ENCODE measurements around the gene DRD3.

Gene DRD3

GRCh38 chr3:114214542-114215341 is 35.9 kb upstream of the DRD3 start:
- Histone ChIP-seq H3K4me3 (ENCODE audit: low read length) (peak overlapping the region; percentile 32; the same call in 1 of the 2 replicates), H3K9ac (ENCODE audit: low read depth, low read length) (peak overlapping the region; percentile 23; the same call in 1 of the 2 replicates), H3K9me3 (ENCODE audit: insufficient read depth, low read depth, low read length) (no peaks in the 10 kb centered on the region), H3K36me3 (ENCODE audit: insufficient read depth, low read depth, low read length) (no peaks in the 10 kb centered on the region), H3K4me1 (ENCODE audit: insufficient read depth, low read length) (peaks cover 27% of the 10 kb centered on the region), H3K27ac (ENCODE audit: low read length) (no peak overlapping the region), H3K27me3 (ENCODE audit: insufficient read depth, low read length) (no peaks in the 10 kb centered on the region)

GRCh38 chr3:114213627-114214541 is 35.0 kb upstream of the DRD3 start:
- Histone ChIP-seq H3K4me1 (ENCODE audit: insufficient read depth, low read length) (peaks cover 27% of the 10 kb centered on the region), H3K9ac (ENCODE audit: low read depth, low read length) (peak overlapping the region; percentile 23; the same call in 1 of the 2 replicates), H3K4me3 (ENCODE audit: low read length) (peak overlapping the region; percentile 32; the same call in 1 of the 2 replicates), H3K27me3 (ENCODE audit: insufficient read depth, low read length) (no peaks in the 10 kb centered on the region), H3K36me3 (ENCODE audit: insufficient read depth, low read depth, low read length) (no peaks in the 10 kb centered on the region), H3K9me3 (ENCODE audit: insufficient read depth, low read depth, low read length) (no peaks in the 10 kb centered on the region), H3K27ac (ENCODE audit: low read length) (no peak overlapping the region)

- no peaks in the 10 kb centered on the region for H3K36me3 ChIP-seq (ENCODE audit: insufficient read depth, low read depth, low read length)
- H3K9me3 ChIP-seq (ENCODE audit: insufficient read depth, low read depth, low read length) = no peaks in the 10 kb centered on the region
- no peaks in the 10 kb centered on the region for H3K27me3 ChIP-seq (ENCODE audit: insufficient read depth, low read length)
- no peak overlapping the region for H3K9ac ChIP-seq (ENCODE audit: low read depth, low read length)
- H3K4me1 ChIP-seq (ENCODE audit: insufficient read depth, low read length) = peaks cover 27% of the 10 kb centered on the region
- H3K27ac ChIP-seq (ENCODE audit: low read length) = no peak overlapping the region
- no peak overlapping the region for H3K4me3 ChIP-seq (ENCODE audit: low read length)
Observed at GRCh38 chr3:114213292-114213626, 34.4 kb upstream of the DRD3 start.

DNA sequence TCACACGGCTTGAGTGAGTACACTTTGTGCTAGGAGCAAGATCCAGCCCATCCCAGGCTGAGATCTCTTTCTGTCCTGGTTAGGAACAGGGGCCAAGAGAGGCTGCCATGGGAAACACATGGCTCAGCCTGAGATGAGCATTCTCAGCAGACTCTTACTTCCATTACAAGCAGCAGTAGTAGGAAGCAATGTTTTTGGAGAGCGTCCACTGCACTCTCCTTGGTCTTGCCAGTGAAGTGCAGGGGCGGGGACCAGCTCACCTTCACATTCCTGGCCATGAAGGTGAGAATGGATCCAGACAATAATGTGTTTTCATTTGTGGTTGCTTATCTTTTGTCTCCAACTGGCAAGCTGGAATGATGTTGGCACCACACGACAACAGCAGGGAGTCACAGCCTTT is 33.8 kb upstream of the DRD3 start:
- Histone ChIP-seq H3K36me3 (ENCODE audit: insufficient read depth, low read depth, low read length) (no peaks in the 10 kb centered on the region), H3K4me3 (ENCODE audit: low read length) (no peak overlapping the region), H3K9ac (ENCODE audit: low read depth, low read length) (no peak overlapping the region), H3K27me3 (ENCODE audit: insufficient read depth, low read length) (no peaks in the 10 kb centered on the region), H3K4me1 (ENCODE audit: insufficient read depth, low read length) (peaks cover 27% of the 10 kb centered on the region), H3K9me3 (ENCODE audit: insufficient read depth, low read depth, low read length) (no peaks in the 10 kb centered on the region), H3K27ac (ENCODE audit: low read length) (no peak overlapping the region)

GRCh38 chr3:114207768-114208167 is 28.9 kb upstream of the DRD3 start:
- Histone ChIP-seq H3K4me1 (ENCODE audit: insufficient read depth, low read length) (peaks cover 1% of the 10 kb centered on the region), H3K4me3 (ENCODE audit: low read length) (no peak overlapping the region), H3K27ac (ENCODE audit: low read length) (no peak overlapping the region), H3K9me3 (ENCODE audit: insufficient read depth, low read depth, low read length) (no peaks in the 10 kb centered on the region), H3K9ac (ENCODE audit: low read depth, low read length) (no peak overlapping the region), H3K36me3 (ENCODE audit: insufficient read depth, low read depth, low read length) (no peaks in the 10 kb centered on the region), H3K27me3 (ENCODE audit: insufficient read depth, low read length) (no peaks in the 10 kb centered on the region)

DNA sequence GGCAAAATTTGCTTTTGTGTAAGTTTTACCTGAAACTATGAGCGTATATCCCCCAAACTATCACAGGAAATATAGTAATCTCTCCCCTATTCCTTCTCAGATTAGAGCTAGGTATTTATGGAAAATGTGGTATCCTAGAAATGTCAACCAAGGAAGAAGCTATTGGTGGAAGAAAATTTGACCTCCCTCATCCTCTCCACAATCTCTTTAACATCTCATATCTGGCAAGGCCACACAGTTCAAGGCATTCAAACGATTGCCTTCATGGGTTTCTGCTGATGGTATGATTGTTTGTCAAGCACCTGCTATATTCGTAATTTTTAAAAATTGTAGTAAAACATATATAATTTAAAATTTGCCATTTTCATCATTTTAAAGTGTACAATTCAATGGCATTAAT is 27.5 kb upstream of the DRD3 start:
- Histone ChIP-seq H3K27me3 (ENCODE audit: insufficient read depth, low read length) (no peaks in the 10 kb centered on the region), H3K9me3 (ENCODE audit: insufficient read depth, low read depth, low read length) (no peaks in the 10 kb centered on the region), H3K4me3 (ENCODE audit: low read length) (no peak overlapping the region), H3K4me1 (ENCODE audit: insufficient read depth, low read length) (no peaks in the 10 kb centered on the region), H3K36me3 (ENCODE audit: insufficient read depth, low read depth, low read length) (no peaks in the 10 kb centered on the region), H3K27ac (ENCODE audit: low read length) (no peak overlapping the region), H3K9ac (ENCODE audit: low read depth, low read length) (no peak overlapping the region)

DNA sequence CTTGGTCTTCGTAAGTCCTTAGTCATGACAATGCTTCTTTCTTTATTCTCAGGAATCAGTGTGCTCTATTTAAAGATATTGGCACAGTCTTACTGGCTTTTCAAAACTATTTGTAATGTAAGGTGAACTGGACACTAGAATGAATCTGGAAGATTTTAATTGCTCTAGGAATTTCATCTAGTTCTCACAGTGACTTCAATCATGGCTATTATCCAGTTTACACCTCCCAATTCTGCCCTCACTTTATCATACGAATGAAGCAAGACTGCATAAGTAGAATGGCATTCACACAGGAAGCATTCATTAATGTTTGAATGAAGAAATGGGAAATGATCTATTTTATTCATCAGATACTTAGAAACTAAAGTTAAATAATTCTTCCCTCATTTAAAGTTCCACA is 26.7 kb upstream of the DRD3 start:
- H3K9me3 ChIP-seq (ENCODE audit: insufficient read depth, low read depth, low read length) = no peaks in the 10 kb centered on the region
- no peaks in the 10 kb centered on the region for H3K36me3 ChIP-seq (ENCODE audit: insufficient read depth, low read depth, low read length)
- H3K27me3 ChIP-seq (ENCODE audit: insufficient read depth, low read length) = no peaks in the 10 kb centered on the region
- H3K27ac ChIP-seq (ENCODE audit: low read length) = no peak overlapping the region
- H3K4me3 ChIP-seq (ENCODE audit: low read length) = no peak overlapping the region
- H3K4me1 ChIP-seq (ENCODE audit: insufficient read depth, low read length) = no peaks in the 10 kb centered on the region
- H3K9ac ChIP-seq (ENCODE audit: low read depth, low read length) = no peak overlapping the region

- H3K9me3 ChIP-seq (ENCODE audit: insufficient read depth, low read depth, low read length) = no peaks in the 10 kb centered on the region
- no peak overlapping the region for H3K9ac ChIP-seq (ENCODE audit: low read depth, low read length)
- no peaks in the 10 kb centered on the region for H3K36me3 ChIP-seq (ENCODE audit: insufficient read depth, low read depth, low read length)
- no peaks in the 10 kb centered on the region for H3K4me1 ChIP-seq (ENCODE audit: insufficient read depth, low read length)
- no peak overlapping the region for H3K27ac ChIP-seq (ENCODE audit: low read length)
- no peaks in the 10 kb centered on the region for H3K27me3 ChIP-seq (ENCODE audit: insufficient read depth, low read length)
- no peak overlapping the region for H3K4me3 ChIP-seq (ENCODE audit: low read length)
Observed at GRCh38 chr3:114194750-114195149, 15.9 kb upstream of the DRD3 start.

DNA sequence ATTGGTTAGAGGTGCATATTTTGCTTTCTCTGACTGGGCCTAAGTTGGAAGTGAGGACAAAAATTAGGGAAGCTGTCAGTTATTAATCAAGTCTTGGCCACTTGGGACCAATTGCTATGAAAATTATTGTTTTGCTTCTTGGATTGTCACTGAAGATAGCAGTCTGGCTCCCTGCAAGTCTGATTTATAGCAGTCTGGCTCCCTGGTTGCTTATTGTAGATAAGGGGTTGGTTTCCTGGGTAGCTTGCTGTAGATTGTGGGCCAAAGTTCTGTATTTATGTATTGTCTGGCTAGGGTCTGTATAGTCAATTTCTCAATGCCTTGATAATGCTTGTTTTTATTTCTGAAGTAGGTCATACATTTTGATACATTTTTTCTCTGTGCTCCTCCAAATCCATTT is 13.3 kb upstream of the DRD3 start:
- H3K9ac ChIP-seq (ENCODE audit: low read depth, low read length) = no peak overlapping the region
- no peaks in the 10 kb centered on the region for H3K4me1 ChIP-seq (ENCODE audit: insufficient read depth, low read length)
- H3K27me3 ChIP-seq (ENCODE audit: insufficient read depth, low read length) = no peaks in the 10 kb centered on the region
- no peaks in the 10 kb centered on the region for H3K9me3 ChIP-seq (ENCODE audit: insufficient read depth, low read depth, low read length)
- H3K27ac ChIP-seq (ENCODE audit: low read length) = no peak overlapping the region
- no peaks in the 10 kb centered on the region for H3K36me3 ChIP-seq (ENCODE audit: insufficient read depth, low read depth, low read length)
- no peak overlapping the region for H3K4me3 ChIP-seq (ENCODE audit: low read length)

DNA sequence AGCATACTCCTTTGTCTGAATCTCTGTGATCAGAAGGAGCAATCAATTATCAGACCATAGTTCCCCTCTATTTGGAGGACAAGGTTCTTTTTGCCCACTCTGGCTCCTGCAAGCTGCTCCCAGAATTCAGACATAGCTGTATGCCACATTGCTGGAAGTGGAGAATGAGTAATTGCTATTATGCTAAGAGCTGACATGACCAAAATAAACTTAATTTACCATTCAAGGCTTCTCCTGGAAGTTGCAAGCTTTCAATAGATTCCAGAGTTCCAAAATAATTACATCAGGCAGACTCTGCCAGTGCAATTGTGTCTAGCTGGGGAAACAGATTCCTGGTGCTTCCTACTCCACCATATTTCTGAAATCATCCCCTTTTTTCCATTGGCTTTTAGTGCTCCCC is 7.6 kb upstream of the DRD3 start:
- H3K27me3 ChIP-seq (ENCODE audit: insufficient read depth, low read length) = no peaks in the 10 kb centered on the region
- H3K9me3 ChIP-seq (ENCODE audit: insufficient read depth, low read depth, low read length) = peaks cover 12% of the 10 kb centered on the region; the same call in 1 of the 2 replicates
- no peak overlapping the region for H3K9ac ChIP-seq (ENCODE audit: low read depth, low read length)
- H3K4me3 ChIP-seq (ENCODE audit: low read length) = no peak overlapping the region
- no peak overlapping the region for H3K27ac ChIP-seq (ENCODE audit: low read length)
- H3K4me1 ChIP-seq (ENCODE audit: insufficient read depth, low read length) = no peaks in the 10 kb centered on the region
- H3K36me3 ChIP-seq (ENCODE audit: insufficient read depth, low read depth, low read length) = no peaks in the 10 kb centered on the region

GRCh38 chr3:114179575-114179974 is 723 bp upstream of the DRD3 start:
- Histone ChIP-seq H3K4me3 (ENCODE audit: low read length) (no peak overlapping the region), H3K9me3 (ENCODE audit: insufficient read depth, low read depth, low read length) (peaks cover 2% of the 10 kb centered on the region; the same call in 1 of the 2 replicates), H3K4me1 (ENCODE audit: insufficient read depth, low read length) (peaks cover 29% of the 10 kb centered on the region), H3K27ac (ENCODE audit: low read length) (no peak overlapping the region), H3K27me3 (ENCODE audit: insufficient read depth, low read length) (no peaks in the 10 kb centered on the region), H3K9ac (ENCODE audit: low read depth, low read length) (no peak overlapping the region), H3K36me3 (ENCODE audit: insufficient read depth, low read depth, low read length) (no peaks in the 10 kb centered on the region)

DNA sequence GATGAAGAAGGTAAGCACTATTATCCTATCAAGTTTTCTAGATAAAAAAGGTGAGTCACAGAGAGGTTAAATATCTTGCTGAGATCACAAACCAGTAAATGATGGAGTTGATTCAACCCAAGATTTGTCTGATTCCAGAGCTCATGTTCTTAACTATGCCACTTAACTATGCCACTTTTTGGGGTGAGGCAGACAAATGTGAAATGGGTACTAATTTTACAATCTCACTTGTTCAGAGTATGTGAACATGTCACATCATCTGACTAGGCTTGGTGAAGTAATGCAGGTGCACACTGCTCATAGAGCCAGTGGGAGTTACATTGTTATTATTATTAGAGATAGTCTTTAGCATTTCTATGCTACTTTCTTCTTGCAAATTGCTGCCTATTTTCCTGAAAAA is 2.0 kb downstream of the DRD3 start:
- peaks cover 30% of the 10 kb centered on the region for H3K4me1 ChIP-seq (ENCODE audit: insufficient read depth, low read length)
- H3K27me3 ChIP-seq (ENCODE audit: insufficient read depth, low read length) = no peaks in the 10 kb centered on the region
- no peak overlapping the region for H3K27ac ChIP-seq (ENCODE audit: low read length)
- H3K9ac ChIP-seq (ENCODE audit: low read depth, low read length) = no peak overlapping the region
- H3K9me3 ChIP-seq (ENCODE audit: insufficient read depth, low read depth, low read length) = no peaks in the 10 kb centered on the region
- H3K36me3 ChIP-seq (ENCODE audit: insufficient read depth, low read depth, low read length) = no peaks in the 10 kb centered on the region
- peak overlapping the region; percentile 41; the same call in 1 of the 2 replicates for H3K4me3 ChIP-seq (ENCODE audit: low read length)
